ENCODE measurements around the gene TMEM187.

GRCh38 chrX:153941336-153942252 lies 31.0 kb upstream of the TMEM187 start:
- no peak for TF ChIP-seq CTCF (IDR thresholded peaks at IDR 0.05; ENCODE audit: poor library complexity)
- no peak for TF ChIP-seq EZH2 (IDR thresholded peaks at IDR 0.05; ENCODE audit: borderline replicate concordance)
- no peak for TF ChIP-seq EZH2phosphoT487 (IDR thresholded peaks at IDR 0.05; ENCODE audit: low read depth, severe bottlenecking, unreplicated experiment)
